ENCODE results near the gene PPFIBP2.

The PPFIBP2 gene

GRCh38 chr11:7692426-7692825 is 178.6 kb downstream of the PPFIBP2 start:
- Histone ChIP-seq H3K9me3 (ENCODE audit: control insufficient read depth, low read length) (no peaks in the 10 kb centered on the region), H3K4me3 (ENCODE audit: insufficient read depth, low read depth, low read length, poor library complexity, severe bottlenecking) (no peak overlapping the region), H3K27me3 (replicated peaks; ENCODE audit: control insufficient read depth, insufficient read depth, low read length, poor library complexity, severe bottlenecking) (peaks cover 11% of the 10 kb centered on the region), H3K36me3 (ENCODE audit: control insufficient read depth, insufficient read depth, low read length) (no peaks in the 10 kb centered on the region), H3K27ac (ENCODE audit: insufficient read depth, low read length, poor library complexity, severe bottlenecking) (no peak overlapping the region), H3K4me1 (ENCODE audit: control insufficient read depth, insufficient read depth, low read length, poor library complexity, severe bottlenecking) (no peaks in the 10 kb centered on the region)
- no peak for DNase-seq

GRCh38 chr11:7694235-7694634 is 180.4 kb downstream of the PPFIBP2 start:
- no peaks in the 10 kb centered on the region for H3K36me3 ChIP-seq (ENCODE audit: control insufficient read depth, insufficient read depth, low read length)
- DNase-seq, result no peak
- no peaks in the 10 kb centered on the region for H3K9me3 ChIP-seq (ENCODE audit: control insufficient read depth, low read length)
- H3K27me3 ChIP-seq (replicated peaks; ENCODE audit: control insufficient read depth, insufficient read depth, low read length, poor library complexity, severe bottlenecking), result peaks cover 11% of the 10 kb centered on the region
- H3K4me3 ChIP-seq (ENCODE audit: insufficient read depth, low read depth, low read length, poor library complexity, severe bottlenecking), result no peak overlapping the region
- no peaks in the 10 kb centered on the region for H3K4me1 ChIP-seq (ENCODE audit: control insufficient read depth, insufficient read depth, low read length, poor library complexity, severe bottlenecking)
- H3K27ac ChIP-seq (ENCODE audit: insufficient read depth, low read length, poor library complexity, severe bottlenecking), result no peak overlapping the region

GRCh38 chr11:7696424-7696823 is 182.6 kb downstream of the PPFIBP2 start:
- H3K36me3 ChIP-seq (ENCODE audit: control insufficient read depth, insufficient read depth, low read length), result no peaks in the 10 kb centered on the region
- no peak overlapping the region for H3K27ac ChIP-seq (ENCODE audit: insufficient read depth, low read length, poor library complexity, severe bottlenecking)
- no peaks in the 10 kb centered on the region for H3K9me3 ChIP-seq (ENCODE audit: control insufficient read depth, low read length)
- no peak for DNase-seq
- H3K4me1 ChIP-seq (ENCODE audit: control insufficient read depth, insufficient read depth, low read length, poor library complexity, severe bottlenecking), result no peaks in the 10 kb centered on the region
- H3K4me3 ChIP-seq (ENCODE audit: insufficient read depth, low read depth, low read length, poor library complexity, severe bottlenecking), result no peak overlapping the region
- H3K27me3 ChIP-seq (replicated peaks; ENCODE audit: control insufficient read depth, insufficient read depth, low read length, poor library complexity, severe bottlenecking), result peaks cover 8% of the 10 kb centered on the region

Measured in effector memory CD4-positive, alpha-beta T cell (primary cell).